ENCODE measurements around the gene YTHDF1. TPM values are rescaled to one million over a fixed set of nuclear protein-coding genes. Genes with fewer than 3 reads are reported as not detected.
"Not testable (repeated sequence)": the region's sequence is repeated elsewhere in the genome, so short reads cannot be mapped to it uniquely, and the experiment has no call there.

Gene YTHDF1
- total and polyA plus RNA-seq, 8 donors = 11.1 to 24.0 (median 15.9) TPM

DNA sequence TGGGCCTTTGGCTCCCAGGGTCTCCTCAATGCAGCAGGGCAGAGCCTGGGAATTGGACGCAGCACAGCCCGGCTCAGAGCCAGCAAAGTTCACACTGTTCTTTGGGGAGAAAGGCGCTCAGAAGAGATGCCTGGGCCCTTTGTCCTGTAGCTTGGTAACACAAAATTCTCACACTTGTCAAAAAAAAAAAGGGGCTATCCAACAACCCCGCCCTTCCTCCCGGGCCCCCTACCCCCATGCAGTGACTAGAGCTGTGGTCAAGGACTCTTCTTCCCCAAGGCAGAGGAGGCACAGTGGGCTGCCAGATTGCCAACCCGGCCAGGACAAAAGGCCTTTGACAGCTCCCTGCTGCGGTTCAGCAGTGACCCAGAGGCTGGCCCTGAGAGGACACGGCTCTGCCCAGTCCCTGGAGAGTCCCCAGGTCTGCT is 36.4 kb upstream of the YTHDF1 start:
- WGBS, 2 donors = 45 to 60% methylated on average over 8 of the region's 8 CpGs
- FAIRE-seq = no peak
- intact Hi-C loops (cut with DNase I) = no loop called here
- peaks cover 0 to 8% (median 0%) of the 10 kb centered on the region in 3 donors for H3K4me1 ChIP-seq
- no peaks in the 10 kb centered on the region for H3K36me3 ChIP-seq
- H3K4me3 ChIP-seq = no peak overlapping the region
- no peak for ATAC-seq
- TF ChIP-seq, protein P1, sequence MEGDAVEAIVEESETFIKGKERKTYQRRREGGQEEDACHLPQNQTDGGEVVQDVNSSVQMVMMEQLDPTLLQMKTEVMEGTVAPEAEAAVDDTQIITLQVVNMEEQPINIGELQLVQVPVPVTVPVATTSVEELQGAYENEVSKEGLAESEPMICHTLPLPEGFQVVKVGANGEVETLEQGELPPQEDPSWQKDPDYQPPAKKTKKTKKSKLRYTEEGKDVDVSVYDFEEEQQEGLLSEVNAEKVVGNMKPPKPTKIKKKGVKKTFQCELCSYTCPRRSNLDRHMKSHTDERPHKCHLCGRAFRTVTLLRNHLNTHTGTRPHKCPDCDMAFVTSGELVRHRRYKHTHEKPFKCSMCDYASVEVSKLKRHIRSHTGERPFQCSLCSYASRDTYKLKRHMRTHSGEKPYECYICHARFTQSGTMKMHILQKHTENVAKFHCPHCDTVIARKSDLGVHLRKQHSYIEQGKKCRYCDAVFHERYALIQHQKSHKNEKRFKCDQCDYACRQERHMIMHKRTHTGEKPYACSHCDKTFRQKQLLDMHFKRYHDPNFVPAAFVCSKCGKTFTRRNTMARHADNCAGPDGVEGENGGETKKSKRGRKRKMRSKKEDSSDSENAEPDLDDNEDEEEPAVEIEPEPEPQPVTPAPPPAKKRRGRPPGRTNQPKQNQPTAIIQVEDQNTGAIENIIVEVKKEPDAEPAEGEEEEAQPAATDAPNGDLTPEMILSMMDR (IDR thresholded peaks at IDR 0.05) = no peak
- H3K27ac ChIP-seq = no peak overlapping the region
- H3K9me3 ChIP-seq = no peaks in the 10 kb centered on the region
- DNase-seq = no peak
- H3K27me3 ChIP-seq = peaks cover 0 to 29% (median 10%) of the 10 kb centered on the region in 4 donors

DNA sequence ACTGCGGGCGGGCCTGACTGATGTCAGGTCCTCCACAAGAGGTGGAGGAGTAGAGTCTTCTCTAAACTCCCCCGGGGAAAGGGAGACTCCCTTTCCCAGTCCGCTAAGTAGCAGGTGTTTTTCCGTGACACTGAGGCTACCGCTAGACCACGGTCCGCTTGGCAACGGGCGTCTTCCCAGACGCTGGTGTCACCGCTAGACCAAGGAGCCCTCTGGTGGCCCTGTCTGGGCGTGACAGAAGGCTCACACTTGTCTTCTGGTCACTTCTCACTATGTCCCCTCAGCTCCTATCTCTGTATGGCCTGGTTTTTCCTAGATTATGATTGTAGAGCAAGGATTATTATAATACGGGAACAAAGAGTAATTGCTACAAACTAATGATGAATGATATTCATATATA is 35.4 kb upstream of the YTHDF1 start:
- H3K9me3 ChIP-seq; intact Hi-C loops (cut with DNase I); DNase-seq; H3K27ac ChIP-seq; H3K4me1 ChIP-seq; H3K4me3 ChIP-seq; ATAC-seq; H3K36me3 ChIP-seq; FAIRE-seq: not testable (repeated sequence)
- WGBS, 2 donors = 25% methylated on average over 11 to 12 of the region's 14 CpGs
- peaks cover 0 to 29% (median 10%) of the 10 kb centered on the region in 4 donors for H3K27me3 ChIP-seq

DNA sequence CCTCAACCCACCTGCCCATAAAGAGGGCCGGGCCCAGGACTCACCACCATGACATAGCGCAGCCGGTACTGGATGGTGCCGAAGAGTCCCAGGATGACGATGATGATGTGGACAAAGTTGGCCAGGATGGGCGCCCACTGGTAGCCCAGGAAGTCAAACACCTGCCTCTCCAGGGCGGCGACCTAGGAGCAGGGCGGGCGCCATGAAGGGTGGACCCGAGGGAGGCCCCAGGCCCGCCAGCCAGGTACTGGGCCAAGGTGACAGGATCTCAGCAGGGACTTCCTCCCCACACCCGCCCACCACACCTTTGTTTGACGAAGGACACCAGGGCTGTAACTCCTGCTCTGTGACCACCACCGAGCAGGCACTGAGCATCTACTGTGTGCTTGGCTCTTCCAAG is 34.0 kb upstream of the YTHDF1 start:
- H3K36me3 ChIP-seq = no peaks in the 10 kb centered on the region
- H3K9me3 ChIP-seq = no peaks in the 10 kb centered on the region
- FAIRE-seq = no peak
- peaks cover 0 to 26% (median 5%) of the 10 kb centered on the region in 4 donors for H3K27me3 ChIP-seq
- WGBS, 2 donors = 77 to 90% methylated on average over 15 of the region's 15 CpGs
- intact Hi-C loops (cut with DNase I) = no loop called here
- no peak for ATAC-seq
- H3K4me3 ChIP-seq = no peak overlapping the region
- no peak for DNase-seq
- peaks cover 0 to 8% (median 0%) of the 10 kb centered on the region in 3 donors for H3K4me1 ChIP-seq
- TF ChIP-seq, protein P1 (IDR thresholded peaks at IDR 0.05) = no peak
- no peak overlapping the region for H3K27ac ChIP-seq

DNA sequence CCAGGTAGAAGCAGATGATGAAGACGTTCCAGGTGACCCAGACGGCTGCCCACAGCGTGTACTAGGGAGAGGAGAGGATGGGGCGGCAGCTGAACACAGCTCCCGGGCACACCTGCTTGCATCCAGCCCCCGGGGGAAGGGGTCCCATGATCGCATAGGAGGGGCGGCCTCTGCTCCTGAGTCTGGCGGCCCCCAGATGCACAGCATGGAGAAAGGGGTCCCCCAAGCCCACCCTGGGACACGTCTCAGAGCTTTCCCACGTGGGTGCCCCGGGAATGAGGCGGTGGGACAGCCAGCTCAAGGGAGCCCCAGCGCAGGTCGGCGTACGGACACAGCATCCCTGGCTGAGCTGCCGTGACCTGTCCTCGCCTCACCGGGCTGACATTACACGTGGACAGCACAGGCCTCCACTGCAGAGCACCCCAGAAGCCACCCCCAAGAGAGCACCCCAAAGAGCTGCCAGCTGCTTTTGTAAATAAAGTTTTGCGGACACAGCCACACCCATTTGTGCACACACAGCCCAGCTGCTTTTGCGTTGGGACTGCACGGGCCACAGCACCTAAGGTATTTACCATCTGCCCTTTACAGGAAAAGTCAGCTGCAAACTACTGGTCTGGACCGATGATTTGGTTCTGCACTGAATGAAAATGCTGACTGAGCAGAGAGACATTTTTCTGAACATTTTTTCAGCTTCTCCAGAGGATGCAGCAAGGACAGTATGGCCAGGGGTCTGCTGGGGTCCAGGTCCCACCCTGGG is 33.1 kb upstream of the YTHDF1 start:
- TF ChIP-seq, protein P1 (IDR thresholded peaks at IDR 0.05) = no peak
- DNase-seq (no peak), FAIRE-seq (no peak), ATAC-seq (no peak)
- Histone ChIP-seq H3K36me3 (no peaks in the 10 kb centered on the region), H3K27me3 (peaks cover 0 to 21% (median 3%) of the 10 kb centered on the region in 4 donors), H3K27ac (no peak overlapping the region), H3K9me3 (no peaks in the 10 kb centered on the region), H3K4me3 (no peak overlapping the region), H3K4me1 (peaks cover 0 to 8% (median 0%) of the 10 kb centered on the region in 3 donors)
- intact Hi-C loops (cut with DNase I) = no loop called here
- WGBS, 2 donors = 50 to 56% methylated on average over 25 of the region's 25 CpGs

DNA sequence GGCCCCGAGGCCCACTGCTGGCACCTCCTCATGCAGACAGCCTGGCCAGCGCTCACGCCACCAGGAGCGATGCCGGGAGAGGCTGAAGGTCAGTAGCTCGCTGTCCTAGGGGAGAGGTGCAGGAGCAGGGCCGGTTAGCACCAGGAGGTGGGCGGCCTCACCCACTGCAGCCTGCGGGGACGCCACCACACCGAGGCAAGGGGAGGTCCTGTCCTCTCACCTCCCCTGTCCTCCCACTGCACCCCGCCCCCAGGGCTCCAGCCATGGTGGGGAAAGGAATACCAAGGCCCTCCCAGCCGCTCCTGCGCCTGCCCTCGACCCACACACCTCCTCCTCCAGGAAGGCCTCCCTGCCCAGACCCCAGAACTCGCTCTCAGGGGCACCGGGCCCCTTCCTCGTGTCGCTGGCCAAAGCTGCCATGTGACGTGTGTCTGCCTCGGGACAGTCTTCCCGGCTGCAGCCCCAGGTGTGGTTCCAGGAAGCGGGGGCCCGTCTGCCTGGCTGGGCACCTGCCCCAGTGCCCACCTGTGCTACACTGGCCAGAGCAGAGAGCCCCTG is 31.8 kb upstream of the YTHDF1 start:
- intact Hi-C loops (cut with DNase I) = no loop called here

More for the DNA sequence above, 31.8 kb upstream of the YTHDF1 start:
- no peak overlapping the region for H3K4me3 ChIP-seq
- no peak for ATAC-seq
- TF ChIP-seq, protein P1 (IDR thresholded peaks at IDR 0.05) = no peak
- no peaks in the 10 kb centered on the region for H3K36me3 ChIP-seq
- H3K4me1 ChIP-seq = no peaks in the 10 kb centered on the region
- WGBS, 2 donors = 41 to 53% methylated on average over 23 to 24 of the region's 24 CpGs
- no peaks in the 10 kb centered on the region for H3K9me3 ChIP-seq
- H3K27me3 ChIP-seq = peaks cover 0 to 16% (median 0%) of the 10 kb centered on the region in 4 donors
- no peak overlapping the region for H3K27ac ChIP-seq
- no peak for FAIRE-seq
- no peak for DNase-seq
